NCI-H2107 (cell line): Measurements from ENCODE around the gene WRAP53.

Source experiments
- DNase-seq: peaks from one replicate; lab custom pipeline; 2025; lab: John Stamatoyannopoulos, UW

Gene WRAP53

GRCh38 chr17:7709031-7709430 is 20.8 kb downstream of the WRAP53 start:
- no peak for DNase-seq

GRCh38 chr17:7710301-7710700 is 22.0 kb downstream of the WRAP53 start:
- no peak for DNase-seq

- no peak for DNase-seq
These were observed 22.9 kb downstream of the WRAP53 start for GRCh38 chr17:7711051-7711755.

GRCh38 chr17:7712111-7712771 is 24.0 kb downstream of the WRAP53 start:
- no peak for DNase-seq

GRCh38 chr17:7713782-7714181 is 25.5 kb downstream of the WRAP53 start:
- DNase-seq = no peak

GRCh38 chr17:7714721-7715594 is 26.7 kb downstream of the WRAP53 start:
- DNase-seq = no peak

GRCh38 chr17:7715936-7716886 is 27.9 kb downstream of the WRAP53 start:
- DNase-seq = no peak

GRCh38 chr17:7716901-7717755 is 28.9 kb downstream of the WRAP53 start, which contains the start of gene DNAH2:
Gene DNAH2 (plus strand): TSS chr17:7717744. CDS start chr17:7719735, 1,991 bp downstream.
- DNase-seq = peak; percentile 32

GRCh38 chr17:7717756-7718350 is 29.6 kb downstream of the WRAP53 start:
- no peak for DNase-seq

GRCh38 chr17:7719661-7720060 is 31.4 kb downstream of the WRAP53 start:
- no peak for DNase-seq

GRCh38 chr17:7720125-7720524 is 31.8 kb downstream of the WRAP53 start:
- DNase-seq = no peak

- DNase-seq = no peak
These were observed 33.3 kb downstream of the WRAP53 start for GRCh38 chr17:7721612-7722011.

- no peak for DNase-seq
These were observed 39.6 kb downstream of the WRAP53 start for GRCh38 chr17:7727886-7728285.

- DNase-seq = no peak
These were observed 41.5 kb downstream of the WRAP53 start for GRCh38 chr17:7729816-7730215.

GRCh38 chr17:7732981-7733539 is 44.8 kb downstream of the WRAP53 start:
- DNase-seq = no peak

GRCh38 chr17:7737601-7738000 is 49.3 kb downstream of the WRAP53 start:
- DNase-seq = no peak

GRCh38 chr17:7739746-7740145 is 51.5 kb downstream of the WRAP53 start:
- no peak for DNase-seq

GRCh38 chr17:7740481-7741001 is 52.3 kb downstream of the WRAP53 start:
- DNase-seq = no peak

- no peak for DNase-seq
These were observed 54.5 kb downstream of the WRAP53 start for GRCh38 chr17:7742729-7743128.

- DNase-seq = no peak
These were observed 56.1 kb downstream of the WRAP53 start for GRCh38 chr17:7744416-7744815.
